ENCODE measurements around the gene EP400.
A peak's percentile ranks its signal among the peaks of the same experiment; 100 is the strongest.
"Not testable (repeated sequence)": the region's sequence is repeated elsewhere in the genome, so short reads cannot be mapped to it uniquely, and the experiment has no call there.

The EP400 gene

DNA sequence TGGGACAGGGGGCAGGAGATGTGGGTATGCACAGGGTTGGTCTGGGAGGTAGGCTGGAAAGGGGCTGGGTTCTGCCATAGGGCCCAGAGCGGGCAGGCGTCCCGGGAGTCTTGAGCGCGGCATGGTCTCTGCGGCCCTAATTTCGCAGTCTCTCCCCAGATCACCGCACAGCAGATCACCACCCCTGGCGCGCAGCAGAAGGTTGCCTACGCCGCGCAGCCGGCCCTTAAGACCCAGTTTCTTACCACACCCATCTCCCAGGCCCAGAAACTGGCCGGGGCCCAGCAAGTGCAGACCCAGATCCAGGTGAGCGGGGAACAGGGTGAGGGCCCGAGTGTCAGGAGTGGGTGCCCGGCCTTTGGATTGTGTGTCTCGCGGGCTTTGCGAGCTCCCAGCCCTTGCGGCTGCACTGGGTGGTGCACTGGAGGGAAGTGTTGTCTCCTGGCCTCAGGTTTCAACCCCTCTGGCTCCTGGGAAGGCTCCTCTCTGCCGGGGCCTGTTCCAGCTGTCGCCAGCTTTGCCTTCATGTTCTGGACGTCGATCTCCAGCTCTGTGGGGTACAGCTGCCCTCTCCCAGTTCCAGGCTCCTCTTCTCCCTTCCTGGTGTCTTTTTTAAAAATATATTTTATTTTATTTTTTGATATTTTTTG is 119.7 kb downstream of the EP400 start:
- no peak for DNase-seq (ENCODE audit: low read depth)

DNA sequence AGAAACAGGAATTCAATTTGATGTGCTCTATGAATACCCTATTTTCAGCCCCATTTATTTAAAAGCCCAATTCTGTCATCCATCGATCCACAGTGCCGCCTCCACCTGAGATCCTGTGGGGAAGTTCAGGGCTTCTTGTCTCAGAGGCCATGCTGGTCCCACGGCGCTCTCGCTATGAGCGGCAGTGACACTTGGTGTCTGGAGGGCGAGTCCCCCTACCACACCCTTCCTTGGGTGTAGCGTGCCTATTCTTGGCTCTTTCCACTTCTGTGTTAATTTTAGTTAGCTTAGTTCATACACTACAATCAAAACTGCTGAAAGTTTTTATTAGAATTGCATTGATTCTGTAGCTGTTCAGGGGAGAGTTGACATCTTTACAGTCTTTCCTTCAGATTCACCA is 120.6 kb downstream of the EP400 start:
- DNase-seq (ENCODE audit: low read depth), result no peak

GRCh38 chr12:132071040-132071810 is 121.5 kb downstream of the EP400 start:
- no peak for DNase-seq (ENCODE audit: low read depth)

GRCh38 chr12:132071830-132072384 is 122.2 kb downstream of the EP400 start:
- no peak for DNase-seq (ENCODE audit: low read depth)

DNA sequence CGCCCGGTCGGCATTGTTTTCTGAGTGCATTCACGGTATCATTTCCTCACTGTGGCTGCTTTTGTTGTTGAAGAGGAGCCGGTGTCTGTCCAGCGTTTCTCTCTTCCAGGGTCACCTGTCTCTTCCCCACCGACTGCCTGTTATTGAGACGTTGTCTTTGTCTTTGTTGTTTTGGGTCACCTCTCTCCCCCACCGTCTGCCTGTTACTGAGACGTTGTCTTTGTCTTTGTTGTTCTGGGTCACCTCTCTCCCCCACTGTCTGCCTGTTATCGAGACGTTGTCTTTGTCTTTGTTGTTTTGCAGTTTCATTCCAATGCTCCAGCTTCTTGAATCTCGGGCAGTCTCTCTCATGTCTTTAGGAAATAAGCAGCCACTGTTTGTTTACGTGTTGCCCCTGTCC is 124.5 kb downstream of the EP400 start:
- DNase-seq (ENCODE audit: low read depth), result no peak

DNA sequence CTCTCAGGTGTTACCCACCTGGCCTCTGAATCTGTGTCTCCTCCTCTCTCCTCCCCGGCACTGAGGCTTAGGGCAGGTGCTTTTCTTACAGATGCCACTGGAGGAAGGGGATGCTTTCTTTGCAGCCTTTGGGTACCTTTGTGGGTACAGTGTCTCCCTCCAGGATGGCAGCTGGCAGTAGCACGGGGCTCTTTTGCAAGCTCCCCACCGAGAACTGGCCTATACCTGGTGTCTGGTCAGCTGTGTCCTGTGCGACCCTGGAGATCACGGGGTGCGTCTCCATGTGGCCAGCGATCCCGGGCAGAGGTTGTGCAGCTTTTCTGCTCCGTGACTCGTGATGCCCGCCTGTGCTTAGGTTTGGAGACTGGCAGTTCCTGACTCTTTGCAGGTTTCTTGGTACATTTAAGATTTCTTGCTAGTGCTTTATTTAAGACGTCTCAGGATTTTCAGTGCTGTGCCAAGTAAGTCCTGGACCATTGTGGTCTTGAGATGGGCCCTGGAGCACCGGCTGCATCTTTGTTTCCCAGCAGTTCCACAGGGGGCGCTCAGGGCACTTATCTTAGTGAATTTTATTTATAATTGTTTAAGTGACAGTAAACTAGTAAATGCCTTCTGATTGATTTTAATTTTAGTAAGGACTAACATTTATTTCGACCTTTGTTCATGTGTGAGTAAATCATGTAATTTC is 125.4 kb downstream of the EP400 start:
- DNase-seq (ENCODE audit: low read depth), result no peak

DNA sequence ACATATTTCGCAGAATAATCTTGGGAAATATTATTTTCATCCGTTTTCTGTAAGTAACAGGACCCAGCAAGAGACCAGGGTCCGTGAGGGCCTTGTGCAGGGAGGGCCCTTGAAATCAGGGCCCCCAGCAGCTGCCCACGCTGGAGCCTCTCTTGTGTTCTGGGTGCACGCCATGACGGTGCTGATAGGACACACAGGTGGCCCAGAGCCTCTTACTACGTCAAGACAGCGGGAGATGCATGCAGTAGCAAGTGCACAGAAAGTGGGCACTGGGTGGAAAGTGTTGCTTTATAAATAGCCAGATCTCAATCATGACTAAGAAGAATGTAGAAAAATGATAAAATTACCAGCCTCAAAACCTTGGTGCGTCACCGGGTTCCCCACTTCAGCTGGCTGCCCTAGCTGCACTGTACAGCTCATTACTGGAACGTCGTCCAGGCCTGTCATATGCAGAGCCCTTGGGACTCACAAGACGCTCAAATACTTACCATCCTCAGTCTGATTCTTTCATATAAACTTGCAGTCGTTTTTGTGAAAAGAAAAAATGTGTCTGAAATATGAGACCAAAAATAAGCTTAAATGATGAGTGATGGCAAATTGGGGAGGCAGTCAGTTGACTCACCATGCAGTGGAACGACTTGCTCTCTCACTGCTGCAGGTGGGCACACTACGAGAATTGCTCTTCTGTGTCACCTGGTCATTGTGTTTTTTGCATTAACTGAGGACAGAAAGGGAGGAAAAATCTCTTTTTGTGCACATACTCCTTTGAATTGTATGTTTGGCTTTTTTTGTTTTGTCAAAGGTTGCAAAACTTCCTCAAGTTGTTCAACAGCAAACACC is 126.2 kb downstream of the EP400 start:
- no peak for DNase-seq (ENCODE audit: low read depth)

DNA sequence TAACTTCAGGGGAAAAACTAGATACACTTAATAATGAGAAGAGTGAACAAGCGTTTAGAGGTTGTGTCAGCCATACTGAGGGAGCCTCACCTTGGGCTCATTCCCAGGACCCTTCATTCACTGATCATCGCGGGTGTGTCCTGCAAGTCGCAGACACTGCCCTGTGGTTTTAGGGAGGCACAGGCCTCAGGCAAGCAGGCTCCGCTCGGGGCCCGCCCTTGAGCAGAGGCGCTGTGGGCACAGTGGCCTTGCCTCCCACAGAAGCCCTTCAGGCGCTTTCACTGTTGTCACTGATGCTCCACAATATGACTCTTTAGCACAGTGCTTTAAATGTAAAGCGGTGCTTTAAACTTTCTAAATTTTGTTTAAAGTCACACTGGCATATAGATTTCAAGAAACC is 127.0 kb downstream of the EP400 start:
- no peak for DNase-seq (ENCODE audit: low read depth)

- no peak for DNase-seq (ENCODE audit: low read depth)
Measured at GRCh38 chr12:132077322-132078100, 127.8 kb downstream of the EP400 start.

- no peak for DNase-seq (ENCODE audit: low read depth)
Measured at GRCh38 chr12:132078190-132078589, 128.4 kb downstream of the EP400 start.

- no peak for DNase-seq (ENCODE audit: low read depth)
Measured at GRCh38 chr12:132079200-132079599, 129.5 kb downstream of the EP400 start.

- DNase-seq (ENCODE audit: low read depth), result no peak
Measured at GRCh38 chr12:132079695-132080094, 130.0 kb downstream of the EP400 start.

DNA sequence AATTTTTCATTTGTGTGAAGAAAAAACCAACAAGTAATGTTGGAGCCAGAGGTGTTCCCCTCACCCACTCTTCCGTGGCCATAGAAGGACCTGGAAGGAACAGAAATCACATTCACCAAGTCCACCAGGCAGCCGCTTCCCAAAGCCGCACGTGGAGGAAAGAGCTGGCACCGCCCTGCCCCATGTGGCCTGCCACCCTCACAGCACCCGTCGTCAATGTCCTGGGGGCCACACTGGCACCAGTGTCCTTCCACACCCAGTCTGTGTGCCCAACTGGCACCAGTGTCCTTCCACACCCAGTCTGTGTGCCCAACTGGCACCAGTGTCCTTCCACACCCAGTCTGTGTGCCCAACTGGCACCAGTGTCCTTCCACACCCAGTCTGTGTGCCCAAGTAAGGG is 130.8 kb downstream of the EP400 start:
- not testable (repeated sequence) for DNase-seq (ENCODE audit: low read depth)

GRCh38 chr12:132081423-132081822 is 131.7 kb downstream of the EP400 start:
- no peak for DNase-seq (ENCODE audit: low read depth)

DNA sequence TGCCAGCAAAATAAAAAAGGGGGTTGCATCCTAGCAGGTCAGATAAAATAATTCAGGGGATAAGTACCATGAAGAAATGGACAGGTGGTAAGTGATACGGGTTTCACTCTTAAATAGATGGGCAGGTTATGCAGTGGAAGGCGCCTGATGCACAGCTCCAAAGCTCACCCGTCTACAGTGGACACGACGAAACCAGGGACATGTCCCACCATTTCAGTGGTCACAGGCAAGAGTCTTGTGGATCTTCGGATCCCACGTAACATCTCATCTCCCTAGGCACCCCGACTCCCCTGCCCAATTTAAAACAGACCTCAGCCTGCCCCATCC is 133.8 kb downstream of the EP400 start:
- no peak for DNase-seq (ENCODE audit: low read depth)

- DNase-seq (ENCODE audit: low read depth), result peak; percentile 82
Measured at GRCh38 chr12:132083941-132084620, 134.3 kb downstream of the EP400 start.

DNA sequence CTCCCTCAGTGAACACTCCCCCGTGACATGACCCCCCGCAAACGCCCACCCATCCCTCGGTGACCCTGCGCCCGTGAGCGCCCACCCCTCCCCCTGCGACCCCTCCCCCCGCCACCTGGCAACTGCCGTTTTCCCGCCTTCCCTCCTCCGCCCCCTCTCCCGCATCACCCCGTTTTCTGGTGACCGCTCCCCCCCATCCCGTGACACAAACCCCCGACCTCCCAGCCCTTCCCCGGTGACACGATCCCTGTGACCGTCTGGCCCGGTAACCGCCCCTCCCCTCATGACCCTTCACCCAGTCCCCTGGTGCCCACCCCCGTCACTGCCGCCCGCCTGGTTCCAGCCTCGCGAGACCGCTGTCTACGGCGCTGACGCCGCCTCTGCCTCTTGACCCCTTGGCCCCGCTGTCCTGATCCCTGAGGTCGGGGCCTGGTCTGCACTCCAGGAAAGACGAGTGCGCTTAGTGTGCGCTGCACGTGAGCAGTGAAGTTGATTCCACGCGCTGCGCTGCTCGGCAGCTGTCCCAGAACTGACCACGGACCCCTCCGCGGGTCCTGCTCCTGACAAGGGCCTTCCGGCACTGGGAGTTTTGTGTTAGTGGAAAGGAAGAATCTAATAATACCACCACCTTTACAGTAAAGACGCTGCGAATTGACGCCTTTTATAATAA is 135.0 kb downstream of the EP400 start:
- peak; percentile 17 for DNase-seq (ENCODE audit: low read depth)

DNA sequence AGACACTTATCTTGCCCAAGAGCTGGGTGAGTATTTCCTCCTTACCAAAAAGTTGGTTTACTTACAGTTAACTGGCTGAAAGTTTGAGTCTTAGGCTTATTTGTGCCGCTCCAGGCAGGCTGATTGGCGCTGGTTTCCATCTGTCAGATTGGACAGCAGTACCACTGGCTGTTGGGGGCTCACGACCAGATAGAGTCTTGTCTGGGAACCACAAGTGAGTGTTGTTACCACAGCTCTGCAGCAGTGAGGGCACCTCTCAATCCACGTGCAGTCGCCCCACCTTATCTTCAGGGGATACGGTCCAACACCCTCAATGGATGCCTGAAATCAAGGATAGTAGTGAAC is 135.5 kb downstream of the EP400 start:
- DNase-seq (ENCODE audit: low read depth), result no peak

DNA sequence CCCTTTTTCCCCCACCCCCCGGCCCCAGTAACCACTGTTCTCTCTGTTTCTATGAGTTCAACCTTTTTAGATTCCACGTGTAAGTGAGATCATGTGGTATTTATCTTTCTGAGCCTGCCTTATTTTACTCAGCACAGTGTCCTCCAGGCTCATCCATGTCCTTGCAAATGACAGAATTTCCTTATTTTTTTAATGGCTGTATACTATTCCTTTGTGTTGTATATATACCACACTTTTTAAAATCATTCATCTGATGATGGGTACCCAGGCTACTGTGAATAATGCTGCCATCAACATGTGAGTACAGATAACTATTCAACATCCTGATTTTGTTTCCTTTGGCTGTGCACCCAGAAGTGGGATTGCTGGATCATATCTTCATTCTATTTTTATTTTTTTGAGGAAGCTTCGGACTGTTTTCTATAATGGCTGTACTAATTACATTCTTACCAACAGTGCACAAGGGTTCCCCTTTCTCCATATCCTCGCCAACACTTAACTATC is 139.7 kb downstream of the EP400 start:
- DNase-seq (ENCODE audit: low read depth), result no peak

GRCh38 chr12:132094269-132094891 is 144.6 kb downstream of the EP400 start:
- no peak for DNase-seq (ENCODE audit: low read depth)

All from stimulated activated CD8-positive, alpha-beta memory T cell treated with anti-CD3 and anti-CD28 coated beads, Interleukin-15, amount 100 ng/mL, for 24 hours (primary cell).